Panc1 (cell line): ENCODE measurements around the gene GPR55. TPM values are rescaled to one million over a fixed set of nuclear protein-coding genes. Genes with fewer than 3 reads are reported as not detected.

ENCODE experiments used
- ATAC-seq: fragments of 200-7000 bp; cut with Tn5 transposase; 2 replicates; pipeline ENCODE4 v1.9.1; 2020; ENCODE audit warnings: mild to moderate bottlenecking, moderate library complexity
- BruUV-seq: library from RNA; stranded (reverse); fragments of 400-500 nt; replicated peaks from 2 replicates; lab custom pipeline; 2021; lab: Mats Ljungman, UMichigan
- CTCF ChIA-PET: fragments of 300-600 bp; sonication (Branson Sonifier 250); formaldehyde crosslinking; loops from one replicate; lab custom pipeline; 2022; ENCODE audit warnings: antibody characterized with exemption; lab: Charles Lee
- POLR2A ChIA-PET: fragments of 300-600 bp; sonication (Branson Sonifier 250); formaldehyde crosslinking; loops from one replicate; lab custom pipeline; 2022; ENCODE audit warnings: antibody characterized with exemption; lab: Charles Lee
- DNase-seq: peaks from one replicate; pipeline ENCODE4 v3.0.0-alpha.2; 2010; ENCODE audit warnings: low read depth, low spot score
- H3K27ac ChIP-seq: 2 replicates; pipeline ENCODE4 v1.5.1; 2011; ENCODE audit warnings: mild to moderate bottlenecking, low read length, inconsistent platforms
- H3K27me3 ChIP-seq: fragments of 200-500 bp; sonication (Bioruptor generic); 2 replicates; pipeline ENCODE4 v1.6.0; 2014; ENCODE audit warnings: low read length, inconsistent platforms; ENCODE audit not compliant: control insufficient read depth, insufficient read depth
- H3K36me3 ChIP-seq: fragments of 200-500 bp; sonication (Bioruptor generic); 2 replicates; pipeline ENCODE4 v1.5.1; 2014; ENCODE audit warnings: inconsistent platforms, mild to moderate bottlenecking, low read length, moderate library complexity; ENCODE audit not compliant: control insufficient read depth, insufficient read depth
- H3K4me1 ChIP-seq: 2 replicates; pipeline ENCODE4 v1.5.1; 2011; ENCODE audit warnings: inconsistent platforms, mild to moderate bottlenecking, low read length, moderate library complexity; ENCODE audit not compliant: control insufficient read depth, insufficient read depth
- H3K4me3 ChIP-seq, 2 experiments: 2 replicates each; pipeline ENCODE4 v1.5.1; 2011 to 2012; ENCODE audit warnings: low read depth in 2 of 2, low read length in 2 of 2, mild to moderate bottlenecking in 2 of 2, inconsistent platforms in 1 of 2, moderate library complexity in 1 of 2
- H3K9me3 ChIP-seq: fragments of 200-500 bp; sonication (Bioruptor generic); 2 replicates; pipeline ENCODE4 v1.5.1; 2014; ENCODE audit warnings: low read depth, mild to moderate bottlenecking, inconsistent platforms, low read length, moderate library complexity; ENCODE audit not compliant: control insufficient read depth, insufficient read depth
- CTCF ChIP-seq: fragments of 450-650 bp; IDR thresholded peaks from 2 replicates; pipeline ENCODE4 v1.5.1; 2017; ENCODE audit warnings: mild to moderate bottlenecking
- POLR2AphosphoS5 ChIP-seq: IDR thresholded peaks from 2 replicates; pipeline ENCODE4 v1.6.1; 2012; ENCODE audit warnings: mild to moderate bottlenecking, low read depth, low read length, moderate library complexity
- REST ChIP-seq, 2 experiments: IDR thresholded peaks; 2 replicates each; pipeline ENCODE4 v1.6.1; 2011 to 2012; ENCODE audit warnings: low read depth in 2 of 2, control low read depth in 1 of 2, low read length in 1 of 2, mild to moderate bottlenecking in 1 of 2, moderate library complexity in 1 of 2; ENCODE audit not compliant: insufficient read depth in 1 of 2
- SIN3A ChIP-seq: IDR thresholded peaks from 2 replicates; pipeline ENCODE4 v1.6.1; 2012; ENCODE audit warnings: low read depth, mild to moderate bottlenecking, low read length, moderate library complexity, borderline replicate concordance; ENCODE audit not compliant: insufficient read depth
- TCF7L2 ChIP-seq: IDR thresholded peaks from 2 replicates; pipeline ENCODE4 v1.6.1; 2011; ENCODE audit warnings: mild to moderate bottlenecking, low read depth, low read length, inconsistent platforms
- in situ Hi-C: cut with HindIII; loops from 2 replicates; pipeline ENCODE4 v1.10.0; 2016; ENCODE audit warnings: low sequenced_read_pairs, low pct_unique_long_range_greater_than_20kb
- intact Hi-C: fragments of 100-400 bp; cut with micrococcal nuclease; formaldehyde crosslinking; loops from one replicate; pipeline ENCODE4 v1.10.0; 2022; ENCODE audit not compliant: unreplicated experiment
- total RNA-seq: library from RNA; stranded (reverse); gene quantifications from one replicate; pipeline ENCODE4 v1.2.1, GENCODE V29; 2021; ENCODE audit not compliant: unreplicated experiment

Gene GPR55
- total RNA-seq, 1 experiment from 2014 or later = 0.08 TPM

- Histone ChIP-seq H3K27ac (no peak overlapping the region), H3K27me3 (no peaks in the 10 kb centered on the region), H3K9me3 (no peaks in the 10 kb centered on the region), H3K4me3 (no peak overlapping the region), H3K36me3 (peaks cover 3% of the 10 kb centered on the region; the same call in 1 of the 2 replicates), H3K4me1 (peaks cover 63% of the 10 kb centered on the region)
- DNase-seq (no peak), ATAC-seq (0 out of 2 replicates have a peak, but pooled peaks have one; percentile 1)
- BruUV-seq = no TSS peak
- ChIA-PET POLR2A (interaction anchor here (0.6 to 0.7 kb wide), 2 partner anchors 9 to 21 kb away, joined by 3 to 5 read pairs; no protein-coding TSS in a partner anchor), CTCF (interaction anchor here (0.5 to 0.9 kb wide), 4 partner anchors 15 to 186 kb away, joined by 3 to 5 read pairs (median 4); partner anchors contain the start of gene GPR55)
- no peak for TF ChIP-seq SIN3A
- TF ChIP-seq REST (IDR thresholded peaks at IDR 0.05; ENCODE audit: insufficient read depth in 1 of 2, low read depth in 2 of 2, low read length in 1 of 2) = no peak
- no peak for TF ChIP-seq POLR2AphosphoS5
- no peak for TF ChIP-seq TCF7L2
- no peak for TF ChIP-seq CTCF
- in situ Hi-C loops = no loop called here
- intact Hi-C loops = no loop called here
Observed at GRCh38 chr2:230866756-230867523, 58.1 kb downstream of the GPR55 start.

GRCh38 chr2:230865766-230866755, 59.0 kb downstream of the GPR55 start:
- H3K4me3 ChIP-seq = peak overlapping the region; percentile 77 to 81
- TF ChIP-seq POLR2AphosphoS5 = no peak
- no peak for TF ChIP-seq TCF7L2
- no peak for TF ChIP-seq SIN3A
- TF ChIP-seq REST (IDR thresholded peaks at IDR 0.05; ENCODE audit: insufficient read depth in 1 of 2, low read depth in 2 of 2, low read length in 1 of 2) = no peak
- TF ChIP-seq CTCF = no peak
- CTCF ChIA-PET = interaction anchor here (0.5 to 0.9 kb wide), 3 partner anchors 16 to 187 kb away, joined by 3 to 4 read pairs (median 3); no protein-coding TSS in a partner anchor
- in situ Hi-C loops (no loop called here), intact Hi-C loops (no loop called here)
- POLR2A ChIA-PET = no interaction called here
- no TSS peak for BruUV-seq
- peaks cover 54% of the 10 kb centered on the region for H3K4me1 ChIP-seq
- H3K27ac ChIP-seq = peak overlapping the region; percentile 59
- DNase-seq = no peak
- H3K36me3 ChIP-seq = peaks cover 3% of the 10 kb centered on the region; the same call in 1 of the 2 replicates
- H3K9me3 ChIP-seq = no peaks in the 10 kb centered on the region
- no peaks in the 10 kb centered on the region for H3K27me3 ChIP-seq
- ATAC-seq = peak; percentile 40
